Measurements from ENCODE around the gene OPA1. TPM values are rescaled to one million over a fixed set of nuclear protein-coding genes. Genes with fewer than 3 reads are reported as not detected.

OPA1 gene
- total and polyA plus RNA-seq, 2 of the 13 experiments (the other 11 are each of a cell fraction or from before 2014, with no cell fraction given), result 26.7 to 78.5 TPM

DNA sequence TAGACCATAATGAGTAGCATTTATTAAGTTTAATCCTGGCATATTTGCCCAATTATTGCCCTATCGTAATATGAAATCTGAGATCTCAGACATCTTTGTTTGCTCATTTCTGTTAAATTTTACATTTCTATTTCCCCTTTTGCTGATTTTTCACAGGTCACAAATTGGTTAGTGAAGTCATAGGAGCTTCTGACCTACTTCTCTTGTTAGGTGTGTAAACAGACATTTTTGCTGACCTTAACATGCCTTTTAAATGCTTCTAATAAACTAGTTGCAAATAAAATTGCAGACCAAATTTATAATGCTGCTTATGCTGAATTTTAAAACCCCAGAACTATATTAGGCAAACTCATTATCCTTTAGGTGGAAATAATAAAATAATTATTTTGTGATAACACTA is 24.6 kb downstream of the OPA1 start:
- Histone ChIP-seq H2AFZ (ENCODE audit: low read length) (no peak overlapping the region), H3K27me3 (ENCODE audit: control insufficient read depth in 1 of 2, insufficient read depth in 2 of 2, low read length in 2 of 2) (no peaks in the 10 kb centered on the region), H3K27ac (ENCODE audit: extremely low read length, insufficient read depth, low read length) (no peak overlapping the region), H4K20me1 (ENCODE audit: insufficient read depth, low read length) (no peaks in the 10 kb centered on the region), H3K4me3 (replicated peaks in 1 of 3; ENCODE audit: insufficient read depth in 1 of 3, low read depth in 2 of 3, low read length in 3 of 3) (no peak overlapping the region), H3K4me2 (ENCODE audit: low read depth, low read length) (no peak overlapping the region), H3K36me3 (replicated peaks in 1 of 2; ENCODE audit: control insufficient read depth in 1 of 2, insufficient read depth in 2 of 2, low read length in 2 of 2) (peaks cover 8 to 42% of the 10 kb centered on the region in 2 experiments), H3K9ac (ENCODE audit: insufficient read depth, low read depth, low read length) (no peak overlapping the region), H3K4me1 (ENCODE audit: insufficient read depth, low read length) (no peaks in the 10 kb centered on the region), H3K79me2 (ENCODE audit: insufficient read depth, low read length) (peaks cover 8% of the 10 kb centered on the region), H3K9me3 (ENCODE audit: low read length) (peaks cover 5% of the 10 kb centered on the region)
- BruUV-seq (replicated peaks), result no TSS peak
- FAIRE-seq (no peak), DNase-seq (ENCODE audit: low spot score) (no peak), ATAC-seq (no peak)
- CTCF ChIA-PET (ENCODE audit: low intra/inter-chr PET ratio, low total read pairs), result no interaction called here
- POLR2A ChIA-PET, result no interaction called here
- intact Hi-C loops (cut with micrococcal nuclease; ENCODE audit: unreplicated experiment), result no loop called here
- in situ Hi-C loops (cut with HindIII; ENCODE audit: extremely low pct_ligation_motif_present, low pct_unique_long_range_greater_than_20kb), result no loop called here
- TF ChIP-seq ZNF644 (CRISPR knock-in tag; IDR thresholded peaks at IDR 0.05; ENCODE audit: low read depth) (no peak), IKZF1 (IDR thresholded peaks at IDR 0.05) (no peak)
- TF ChIP-seq, protein P1, sequence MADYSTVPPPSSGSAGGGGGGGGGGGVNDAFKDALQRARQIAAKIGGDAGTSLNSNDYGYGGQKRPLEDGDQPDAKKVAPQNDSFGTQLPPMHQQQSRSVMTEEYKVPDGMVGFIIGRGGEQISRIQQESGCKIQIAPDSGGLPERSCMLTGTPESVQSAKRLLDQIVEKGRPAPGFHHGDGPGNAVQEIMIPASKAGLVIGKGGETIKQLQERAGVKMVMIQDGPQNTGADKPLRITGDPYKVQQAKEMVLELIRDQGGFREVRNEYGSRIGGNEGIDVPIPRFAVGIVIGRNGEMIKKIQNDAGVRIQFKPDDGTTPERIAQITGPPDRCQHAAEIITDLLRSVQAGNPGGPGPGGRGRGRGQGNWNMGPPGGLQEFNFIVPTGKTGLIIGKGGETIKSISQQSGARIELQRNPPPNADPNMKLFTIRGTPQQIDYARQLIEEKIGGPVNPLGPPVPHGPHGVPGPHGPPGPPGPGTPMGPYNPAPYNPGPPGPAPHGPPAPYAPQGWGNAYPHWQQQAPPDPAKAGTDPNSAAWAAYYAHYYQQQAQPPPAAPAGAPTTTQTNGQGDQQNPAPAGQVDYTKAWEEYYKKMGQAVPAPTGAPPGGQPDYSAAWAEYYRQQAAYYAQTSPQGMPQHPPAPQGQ (CRISPR knock-in tag; IDR thresholded peaks at IDR 0.05; ENCODE audit: borderline replicate concordance), result no peak
- 100% methylated on average over 1 of the region's 1 CpG for WGBS (ENCODE audit: low lambda C conversion rate)

- Histone ChIP-seq H3K4me3 (replicated peaks in 1 of 3; ENCODE audit: insufficient read depth in 1 of 3, low read depth in 2 of 3, low read length in 3 of 3) (no peak overlapping the region), H3K27me3 (ENCODE audit: control insufficient read depth in 1 of 2, insufficient read depth in 2 of 2, low read length in 2 of 2) (no peaks in the 10 kb centered on the region), H3K4me2 (ENCODE audit: low read depth, low read length) (no peak overlapping the region), H3K9me3 (ENCODE audit: low read length) (no peaks in the 10 kb centered on the region), H3K9ac (ENCODE audit: insufficient read depth, low read depth, low read length) (no peak overlapping the region), H4K20me1 (ENCODE audit: insufficient read depth, low read length) (no peaks in the 10 kb centered on the region), H3K27ac (ENCODE audit: extremely low read length, insufficient read depth, low read length) (no peak overlapping the region), H3K36me3 (replicated peaks in 1 of 2; ENCODE audit: control insufficient read depth in 1 of 2, insufficient read depth in 2 of 2, low read length in 2 of 2) (peaks cover 8 to 31% of the 10 kb centered on the region in 2 experiments), H3K79me2 (ENCODE audit: insufficient read depth, low read length) (peaks cover 2% of the 10 kb centered on the region), H2AFZ (ENCODE audit: low read length) (no peak overlapping the region), H3K4me1 (ENCODE audit: insufficient read depth, low read length) (no peaks in the 10 kb centered on the region)
- ChIA-PET POLR2A (no interaction called here), CTCF (ENCODE audit: low intra/inter-chr PET ratio, low total read pairs) (no interaction called here)
- FAIRE-seq (no peak), ATAC-seq (no peak), DNase-seq (ENCODE audit: low spot score) (no peak)
- in situ Hi-C loops (cut with HindIII; ENCODE audit: extremely low pct_ligation_motif_present, low pct_unique_long_range_greater_than_20kb), result no loop called here
- intact Hi-C loops (cut with micrococcal nuclease; ENCODE audit: unreplicated experiment), result no loop called here
- BruUV-seq (replicated peaks), result no TSS peak
- 100% methylated on average over 1 of the region's 1 CpG for WGBS (ENCODE audit: low lambda C conversion rate)
- TF ChIP-seq, protein P2, sequence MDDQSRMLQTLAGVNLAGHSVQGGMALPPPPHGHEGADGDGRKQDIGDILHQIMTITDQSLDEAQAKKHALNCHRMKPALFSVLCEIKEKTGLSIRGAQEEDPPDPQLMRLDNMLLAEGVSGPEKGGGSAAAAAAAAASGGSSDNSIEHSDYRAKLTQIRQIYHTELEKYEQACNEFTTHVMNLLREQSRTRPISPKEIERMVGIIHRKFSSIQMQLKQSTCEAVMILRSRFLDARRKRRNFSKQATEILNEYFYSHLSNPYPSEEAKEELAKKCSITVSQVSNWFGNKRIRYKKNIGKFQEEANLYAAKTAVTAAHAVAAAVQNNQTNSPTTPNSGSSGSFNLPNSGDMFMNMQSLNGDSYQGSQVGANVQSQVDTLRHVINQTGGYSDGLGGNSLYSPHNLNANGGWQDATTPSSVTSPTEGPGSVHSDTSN (CRISPR knock-in tag; IDR thresholded peaks at IDR 0.05; ENCODE audit: borderline replicate concordance), result no peak
- TF ChIP-seq MEF2D (CRISPR knock-in tag; IDR thresholded peaks at IDR 0.05), result no peak
- no peak for TF ChIP-seq GABPB1 (CRISPR knock-in tag; IDR thresholded peaks at IDR 0.05)
- no peak for TF ChIP-seq ETV6 (CRISPR knock-in tag; conservative IDR thresholded peaks at IDR 0.05)
- TF ChIP-seq ZSCAN9 (CRISPR knock-in tag; IDR thresholded peaks at IDR 0.05; ENCODE audit: borderline replicate concordance), result no peak
- TF ChIP-seq, protein P3, sequence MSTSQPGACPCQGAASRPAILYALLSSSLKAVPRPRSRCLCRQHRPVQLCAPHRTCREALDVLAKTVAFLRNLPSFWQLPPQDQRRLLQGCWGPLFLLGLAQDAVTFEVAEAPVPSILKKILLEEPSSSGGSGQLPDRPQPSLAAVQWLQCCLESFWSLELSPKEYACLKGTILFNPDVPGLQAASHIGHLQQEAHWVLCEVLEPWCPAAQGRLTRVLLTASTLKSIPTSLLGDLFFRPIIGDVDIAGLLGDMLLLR (CRISPR knock-in tag; IDR thresholded peaks at IDR 0.05), result no peak
- TF ChIP-seq STAT6 (CRISPR knock-in tag; IDR thresholded peaks at IDR 0.05; ENCODE audit: borderline replicate concordance), result no peak
- no peak for TF ChIP-seq NR3C1 (CRISPR knock-in tag; IDR thresholded peaks at IDR 0.05)
- TF ChIP-seq, protein P4, sequence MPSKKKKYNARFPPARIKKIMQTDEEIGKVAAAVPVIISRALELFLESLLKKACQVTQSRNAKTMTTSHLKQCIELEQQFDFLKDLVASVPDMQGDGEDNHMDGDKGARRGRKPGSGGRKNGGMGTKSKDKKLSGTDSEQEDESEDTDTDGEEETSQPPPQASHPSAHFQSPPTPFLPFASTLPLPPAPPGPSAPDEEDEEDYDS (CRISPR knock-in tag; IDR thresholded peaks at IDR 0.05), result no peak
- TF ChIP-seq TMF1 (CRISPR knock-in tag; IDR thresholded peaks at IDR 0.05; ENCODE audit: low read depth), result no peak
These were observed 27.0 kb downstream of the OPA1 start for GRCh38 chr3:193620057-193620456.
